ENCODE results near the gene CNTLN.

DNA sequence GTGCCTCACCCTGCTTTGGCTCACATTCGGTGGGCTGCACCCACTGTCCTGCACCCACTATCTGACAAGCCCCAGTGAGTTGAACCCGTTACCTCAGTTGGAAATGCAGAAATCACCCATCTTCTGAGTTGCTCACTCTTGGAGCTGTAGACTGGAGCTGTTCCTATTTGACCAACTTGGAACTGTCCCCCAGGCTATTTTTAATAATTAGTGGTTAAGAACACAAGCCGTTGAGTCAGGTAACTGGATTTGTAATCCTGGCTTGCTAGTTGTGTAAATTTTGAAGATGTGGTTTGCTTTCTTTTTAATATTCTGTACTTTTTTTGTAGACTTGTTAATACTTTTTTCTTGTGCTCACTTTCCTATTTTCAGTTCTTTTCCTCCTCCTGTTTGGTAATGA is 81.2 kb downstream of the CNTLN start:
- TF ChIP-seq CTCF (IDR thresholded peaks at IDR 0.05) (no peak), POLR2A (IDR thresholded peaks at IDR 0.05) (no peak)

Data from suprapubic skin (tissue), 3 donors.